HG03045 (cell line): ENCODE measurements around the gene LIMCH1.
"Not testable (repeated sequence)": the region's sequence is repeated elsewhere in the genome, so short reads cannot be mapped to it uniquely, and the experiment has no call there.

Experiments used
- ATAC-seq: cut with Tn5 transposase; IDR thresholded peaks from one replicate; pipeline ENCODE4 v1.9.1; 2021; ENCODE audit warnings: mild to moderate bottlenecking, moderate library complexity; ENCODE audit not compliant: unreplicated experiment

LIMCH1 gene, protein sequence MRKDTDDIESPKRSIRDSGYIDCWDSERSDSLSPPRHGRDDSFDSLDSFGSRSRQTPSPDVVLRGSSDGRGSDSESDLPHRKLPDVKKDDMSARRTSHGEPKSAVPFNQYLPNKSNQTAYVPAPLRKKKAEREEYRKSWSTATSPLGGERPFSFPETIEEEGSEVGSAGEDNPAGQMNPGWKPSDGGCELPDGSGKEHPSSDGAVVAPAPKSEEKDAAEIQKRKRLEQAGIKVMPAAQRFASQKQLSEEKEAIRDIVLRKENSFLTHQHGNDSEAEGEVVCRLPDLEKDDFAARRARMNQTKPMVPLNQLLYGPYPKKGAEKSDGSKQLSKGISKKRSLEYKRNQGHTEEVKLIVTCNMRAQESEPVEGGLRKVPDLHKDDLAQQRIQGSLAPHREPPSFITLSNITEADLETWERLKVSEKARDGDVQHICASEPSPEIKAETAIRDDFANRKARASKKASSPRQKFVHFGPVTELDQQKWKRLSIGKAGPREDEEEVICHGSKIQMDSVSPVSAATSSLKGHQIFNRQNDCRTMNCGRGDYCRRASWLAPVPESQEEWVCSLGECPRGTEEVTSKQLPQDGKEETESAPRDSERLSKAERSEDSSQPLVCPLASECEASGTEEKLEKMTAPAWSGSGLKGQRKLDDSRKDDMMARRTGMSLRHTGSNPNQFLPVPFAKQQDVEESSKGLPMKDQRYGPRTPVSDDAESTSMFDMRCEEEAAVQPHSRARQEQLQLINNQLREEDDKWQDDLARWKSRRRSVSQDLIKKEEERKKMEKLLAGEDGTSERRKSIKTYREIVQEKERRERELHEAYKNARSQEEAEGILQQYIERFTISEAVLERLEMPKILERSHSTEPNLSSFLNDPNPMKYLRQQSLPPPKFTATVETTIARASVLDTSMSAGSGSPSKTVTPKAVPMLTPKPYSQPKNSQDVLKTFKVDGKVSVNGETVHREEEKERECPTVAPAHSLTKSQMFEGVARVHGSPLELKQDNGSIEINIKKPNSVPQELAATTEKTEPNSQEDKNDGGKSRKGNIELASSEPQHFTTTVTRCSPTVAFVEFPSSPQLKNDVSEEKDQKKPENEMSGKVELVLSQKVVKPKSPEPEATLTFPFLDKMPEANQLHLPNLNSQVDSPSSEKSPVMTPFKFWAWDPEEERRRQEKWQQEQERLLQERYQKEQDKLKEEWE (N-terminal part only)

DNA sequence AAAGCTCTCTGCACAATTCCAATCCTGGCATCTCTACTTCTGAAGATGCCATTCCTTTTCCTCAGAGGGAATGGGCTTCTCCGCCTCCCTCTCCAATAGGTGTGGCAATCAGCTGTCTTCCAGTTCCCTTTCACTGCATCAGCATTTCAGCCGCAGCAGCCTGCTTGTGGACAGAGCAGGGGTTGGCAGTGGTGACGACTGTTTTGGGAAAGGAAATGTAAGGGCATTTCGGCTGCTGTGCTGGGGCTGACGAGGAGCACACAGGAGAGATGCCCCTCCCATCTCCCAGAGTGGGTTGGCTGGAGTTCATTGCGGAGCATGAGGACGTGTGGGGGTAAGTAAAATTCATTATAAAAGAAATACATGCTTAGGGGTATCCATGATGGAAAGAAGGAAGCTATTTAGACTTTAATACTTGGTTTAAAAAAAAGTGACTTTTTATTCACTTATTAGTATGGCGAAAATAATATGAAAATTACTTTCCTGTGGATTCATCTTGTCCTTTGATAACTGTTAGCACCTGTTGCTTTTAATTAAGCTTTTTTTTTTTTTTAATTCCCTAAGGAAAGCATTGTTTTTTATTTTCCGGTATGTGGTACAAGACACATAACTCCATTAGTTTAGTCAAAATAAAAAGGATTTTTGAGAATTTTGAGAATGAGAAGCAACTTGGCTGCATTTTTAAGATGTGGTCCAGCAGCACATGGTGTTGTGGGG, at the start of gene LIMCH1:
LIMCH1 (plus strand) TSS at position 141 of the 717 bp plus-strand sequence. CDS start 67,839 bp downstream, outside the sequence.
- no peak for ATAC-seq

DNA sequence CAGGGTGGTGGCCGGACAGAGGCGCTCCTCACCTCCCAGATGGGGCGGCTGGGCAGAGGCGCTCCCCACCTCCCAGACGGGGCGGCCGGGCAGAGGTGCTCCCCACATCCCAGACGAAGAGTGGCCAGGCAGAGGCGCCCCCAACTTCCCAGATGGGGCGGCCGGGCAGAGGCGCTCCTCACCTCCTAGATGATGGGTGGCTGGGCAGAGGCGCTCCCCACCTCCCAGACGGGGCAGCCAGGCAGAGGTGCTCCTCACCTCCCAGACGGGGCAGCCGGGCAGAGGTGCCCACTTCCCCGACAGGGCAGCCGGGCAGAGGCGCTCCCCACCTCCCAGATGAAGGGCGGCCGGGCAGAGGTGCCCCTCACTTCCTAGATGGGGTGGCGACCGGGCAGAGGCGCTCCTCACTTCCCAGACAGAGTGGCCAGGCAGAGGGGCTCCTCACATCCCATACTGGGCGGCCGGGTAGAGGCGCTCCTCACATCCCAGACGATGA, 46.8 kb upstream of the LIMCH1 start:
- ATAC-seq: not testable (repeated sequence)

DNA sequence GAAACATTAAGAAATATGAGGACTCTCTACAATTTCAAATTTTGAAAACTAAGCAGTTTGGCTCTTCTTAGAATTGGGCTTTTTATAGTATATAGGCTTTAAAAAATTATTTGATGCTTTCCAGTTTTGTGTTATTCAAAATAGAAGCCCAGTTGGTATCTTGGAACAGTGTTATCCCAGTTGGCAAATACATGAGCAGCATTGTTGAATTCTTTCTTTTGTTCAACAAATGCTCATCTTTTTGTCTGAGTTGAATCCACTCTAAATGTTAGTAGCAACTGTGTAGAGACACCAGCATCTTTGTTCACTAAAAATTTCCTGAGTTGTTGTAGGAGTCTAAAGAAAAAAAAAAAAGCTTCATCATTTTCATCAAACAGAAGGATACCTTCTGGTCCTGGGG, 41.0 kb upstream of the LIMCH1 start:
- ATAC-seq: no peak

DNA sequence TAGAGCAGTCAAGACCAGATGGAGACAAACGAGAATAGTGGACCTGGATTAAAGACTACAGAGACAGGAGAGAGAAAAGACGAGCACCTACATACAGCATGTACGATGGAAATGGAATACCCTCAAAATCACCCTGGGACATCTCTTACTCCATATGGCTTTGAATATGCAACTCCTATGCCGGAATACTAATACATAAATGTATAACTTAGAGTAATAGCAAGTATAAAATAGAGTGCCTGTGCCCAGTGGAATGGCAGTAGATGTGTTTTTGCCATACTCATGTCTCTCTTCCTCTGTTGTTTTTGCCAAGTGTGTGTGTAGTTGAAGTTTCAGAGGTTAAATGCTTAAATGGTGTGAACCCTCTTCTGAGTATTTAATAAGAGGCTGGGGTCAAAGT, 39.8 kb upstream of the LIMCH1 start:
- no peak for ATAC-seq

DNA sequence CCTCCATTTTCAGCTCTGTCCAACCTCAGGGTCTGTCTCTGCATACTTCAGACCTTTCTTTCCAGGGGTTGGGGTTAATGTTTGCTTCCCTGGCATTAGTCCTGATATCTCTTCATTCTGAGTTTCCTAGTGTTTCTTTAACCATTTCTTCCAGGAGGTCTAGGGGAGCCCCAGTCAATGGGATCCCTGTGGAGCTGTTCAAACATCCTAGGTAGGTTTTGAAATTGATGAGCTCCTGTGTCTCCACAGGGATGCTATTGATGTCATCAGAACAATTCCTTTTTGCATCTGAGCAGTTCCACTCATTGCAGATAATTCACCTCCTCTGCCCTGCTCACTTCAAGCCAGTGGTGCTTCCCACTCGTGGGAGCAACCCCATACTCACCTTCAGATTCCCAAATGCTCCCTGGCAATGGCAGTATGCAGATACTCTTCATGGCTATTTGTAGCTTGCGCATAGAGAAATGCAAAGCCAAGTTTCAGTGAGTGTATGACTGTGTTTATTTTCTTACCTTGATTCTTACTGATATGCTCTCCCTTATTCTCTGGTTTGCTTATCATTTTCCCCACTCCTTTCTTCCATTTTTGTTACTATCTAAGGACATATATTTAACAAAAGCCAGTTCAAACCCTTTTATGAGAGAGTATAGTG, 33.7 kb upstream of the LIMCH1 start:
- no peak for ATAC-seq

DNA sequence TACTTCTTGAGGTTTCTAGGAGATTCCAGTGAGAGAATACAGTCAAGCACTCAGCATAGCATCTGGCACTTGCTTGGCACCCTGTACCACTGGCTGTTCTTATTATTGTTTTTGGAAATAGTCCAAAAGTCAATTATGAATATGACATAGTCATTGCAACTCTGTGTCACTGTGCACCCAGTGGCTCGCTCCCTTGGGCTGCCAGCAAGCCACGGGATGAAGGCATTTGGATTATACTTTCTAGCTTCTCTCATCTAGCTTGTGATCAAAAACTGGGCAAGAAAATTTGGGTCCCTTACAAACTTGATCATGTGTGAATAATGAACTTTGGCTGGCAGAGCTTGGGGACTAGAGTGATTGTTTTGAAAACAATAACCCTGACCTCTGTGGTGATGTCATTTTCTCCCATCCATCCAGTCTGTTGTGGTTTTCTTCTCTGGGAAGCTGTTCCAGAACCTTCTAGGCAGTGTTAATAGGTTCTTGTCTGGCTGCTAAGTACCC, 32.7 kb upstream of the LIMCH1 start:
- no peak for ATAC-seq

DNA sequence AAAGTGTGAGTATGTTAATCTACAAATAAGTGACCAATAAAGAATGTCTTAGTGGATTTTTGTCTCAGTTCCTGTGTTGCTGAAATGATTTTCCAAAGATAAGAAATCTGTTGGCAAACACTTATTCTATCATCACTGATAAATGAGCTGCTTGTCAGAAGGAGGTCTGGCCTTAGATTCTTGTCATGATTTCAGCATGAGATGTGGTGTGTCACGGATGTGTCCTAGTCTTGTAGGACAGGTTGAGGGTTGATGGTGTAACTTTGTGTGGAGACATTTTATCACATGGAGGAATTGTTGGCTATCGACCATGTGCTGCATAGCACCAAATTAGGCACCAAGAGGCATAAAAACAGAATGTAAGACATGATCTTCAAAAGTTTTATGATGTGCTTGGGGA, 31.8 kb upstream of the LIMCH1 start:
- ATAC-seq: no peak

DNA sequence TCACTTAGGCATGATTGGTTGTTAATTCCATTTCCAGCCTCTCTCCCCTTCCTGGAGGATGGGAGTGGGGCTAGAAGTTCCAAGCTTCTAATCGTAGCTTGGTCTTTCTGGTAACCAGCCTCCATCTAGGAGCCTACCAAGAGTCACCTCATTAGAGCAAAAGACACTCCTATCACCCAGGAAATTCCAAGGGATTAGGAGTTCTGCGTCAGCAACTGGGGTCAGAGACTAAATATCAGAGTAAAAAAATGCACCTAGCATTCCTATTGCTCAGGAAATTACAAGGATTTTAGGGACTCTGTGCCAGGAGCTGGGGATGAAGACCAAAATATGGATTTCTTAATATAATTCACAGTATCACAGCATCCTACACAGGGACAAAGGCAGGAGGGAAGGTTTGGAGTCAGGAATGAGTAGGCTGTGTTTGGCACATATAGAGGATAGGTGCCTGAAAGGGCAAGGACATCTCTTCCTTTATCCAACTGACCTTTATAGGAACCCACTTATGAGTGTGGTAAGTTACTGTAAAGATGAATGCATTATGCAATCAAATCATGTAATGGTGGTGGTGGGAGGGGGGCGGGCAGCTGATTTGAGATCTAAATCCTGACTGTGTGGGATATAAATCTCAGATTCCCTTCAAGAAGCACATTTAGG, 30.5 kb upstream of the LIMCH1 start:
- no peak for ATAC-seq

DNA sequence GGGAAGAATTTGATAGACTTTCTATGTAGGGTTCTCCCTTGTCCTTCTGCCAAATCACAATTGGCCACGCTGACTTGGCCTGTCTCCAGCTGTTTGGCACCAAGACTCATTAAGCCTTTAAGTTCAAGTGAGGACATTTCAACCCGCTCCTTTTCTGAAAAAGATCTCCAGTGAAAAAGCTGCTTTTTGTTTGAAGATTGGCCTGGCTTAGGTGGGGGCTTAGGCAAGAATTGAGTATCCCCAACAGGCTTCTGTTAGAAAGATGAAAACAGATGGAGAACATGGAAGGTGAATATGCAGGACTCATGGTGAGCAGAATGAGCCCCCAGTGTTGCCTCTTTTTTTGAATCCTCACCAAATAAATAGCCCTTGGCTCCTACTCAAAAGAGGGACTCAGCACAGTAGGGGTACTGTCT, 28.5 kb upstream of the LIMCH1 start:
- no peak for ATAC-seq

DNA sequence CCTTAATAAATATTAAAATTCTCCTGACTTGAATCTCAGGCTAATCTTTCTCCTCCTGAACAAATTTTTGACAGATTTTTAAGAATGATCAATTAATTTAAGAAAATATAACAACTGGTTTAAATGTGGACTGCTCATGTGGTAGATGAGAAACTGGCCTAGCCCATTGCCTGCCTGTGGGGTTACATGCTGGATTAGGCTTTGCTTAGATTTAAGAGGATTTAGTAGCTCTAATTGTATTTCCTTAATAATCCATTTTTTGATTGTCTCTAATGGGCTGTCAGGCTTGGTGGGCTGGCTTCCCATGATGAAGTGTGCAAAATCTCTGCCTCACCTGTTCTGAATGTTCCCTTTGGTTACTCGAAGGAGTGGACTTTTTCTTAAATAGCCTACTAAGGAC, 27.8 kb upstream of the LIMCH1 start:
- ATAC-seq: no peak

DNA sequence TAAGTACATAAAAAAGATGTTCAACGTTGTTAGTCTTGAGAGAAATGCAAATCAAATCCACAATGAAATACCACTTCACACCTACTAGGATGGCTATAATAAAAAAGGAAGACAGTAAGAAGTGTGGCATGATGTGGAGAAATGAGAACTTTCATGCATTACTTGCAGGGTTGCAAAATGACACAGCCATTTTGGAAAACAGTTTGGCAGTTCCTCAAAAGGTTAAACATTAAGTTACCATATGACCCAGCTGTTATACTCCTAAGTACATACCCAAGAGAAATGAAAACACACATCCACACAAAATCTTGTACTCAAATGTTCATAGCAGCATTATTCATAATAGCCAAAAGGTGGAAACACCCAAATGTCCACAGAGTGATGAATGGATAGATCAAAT, 25.8 kb upstream of the LIMCH1 start:
- no peak for ATAC-seq

DNA sequence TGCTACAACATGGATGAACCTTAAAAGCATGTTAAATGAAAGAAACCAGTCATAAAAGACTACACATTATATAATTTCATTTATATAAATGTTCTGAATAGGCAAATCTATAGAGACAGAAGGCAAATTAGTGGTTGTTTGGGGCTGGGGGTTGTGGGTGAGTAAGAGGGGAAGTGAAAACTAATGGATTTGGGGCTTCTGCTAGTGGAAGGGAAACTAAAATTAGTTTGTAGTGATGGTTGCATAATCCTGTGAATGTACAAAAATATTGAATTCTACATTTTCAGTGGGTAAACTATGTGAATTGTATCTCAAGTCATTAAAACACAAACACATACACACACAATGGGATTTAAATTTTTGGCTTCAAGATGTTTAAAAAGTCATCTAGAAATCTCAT, 25.4 kb upstream of the LIMCH1 start:
- no peak for ATAC-seq

DNA sequence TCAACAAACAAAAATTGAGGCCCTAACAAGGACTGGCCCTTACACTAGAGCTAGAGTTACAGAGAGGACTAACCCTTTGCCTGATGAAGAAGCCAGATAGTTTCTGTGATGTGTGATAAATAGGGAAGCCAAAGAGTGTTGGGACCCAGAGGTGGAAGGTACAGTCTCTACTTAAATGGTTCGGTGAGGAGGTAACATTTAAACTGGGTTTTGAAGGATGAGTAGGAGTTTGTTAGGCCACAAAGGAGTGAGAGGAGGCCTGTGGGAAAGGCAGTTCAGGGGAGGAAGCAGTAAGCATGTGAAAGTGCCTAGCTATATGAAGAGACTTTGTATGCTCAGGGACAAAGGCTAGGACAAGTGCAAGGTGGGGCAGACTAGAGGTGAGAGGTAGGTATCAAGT, 23.8 kb upstream of the LIMCH1 start:
- no peak for ATAC-seq

DNA sequence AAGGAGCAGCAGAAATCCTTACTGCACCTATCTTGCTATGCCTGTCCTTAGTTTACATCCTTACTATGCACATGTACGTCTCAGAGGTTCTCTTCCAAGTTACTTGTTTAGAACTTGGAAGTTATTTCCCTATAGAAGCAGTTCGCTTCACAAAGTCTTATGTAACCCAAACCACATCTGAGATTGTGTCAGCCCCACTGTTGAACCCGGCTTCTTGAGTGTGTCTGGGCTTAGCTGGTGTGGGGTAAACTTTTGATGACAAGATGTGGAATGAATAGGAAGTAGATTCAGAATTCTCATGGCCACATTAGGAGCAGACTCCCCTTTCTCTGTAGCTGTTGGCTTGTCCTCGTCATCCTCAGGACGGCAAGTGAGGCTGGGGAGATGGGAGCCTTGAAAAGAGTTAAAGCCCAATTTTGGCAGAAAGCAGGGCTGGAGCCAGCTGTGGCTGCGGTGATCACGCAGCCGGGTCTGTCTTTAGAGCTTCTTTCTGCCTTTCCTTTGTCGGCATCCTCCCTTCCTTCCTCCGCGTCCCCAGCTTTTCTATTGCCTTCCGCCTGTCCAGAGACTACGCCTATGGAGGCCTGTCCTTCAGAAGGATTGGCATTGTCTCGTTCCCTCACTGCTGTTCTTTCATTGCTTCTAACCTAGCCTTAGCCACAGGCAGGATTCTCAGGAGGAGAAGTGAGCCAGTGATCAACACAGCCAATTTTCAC, 23.0 kb upstream of the LIMCH1 start:
- no peak for ATAC-seq

DNA sequence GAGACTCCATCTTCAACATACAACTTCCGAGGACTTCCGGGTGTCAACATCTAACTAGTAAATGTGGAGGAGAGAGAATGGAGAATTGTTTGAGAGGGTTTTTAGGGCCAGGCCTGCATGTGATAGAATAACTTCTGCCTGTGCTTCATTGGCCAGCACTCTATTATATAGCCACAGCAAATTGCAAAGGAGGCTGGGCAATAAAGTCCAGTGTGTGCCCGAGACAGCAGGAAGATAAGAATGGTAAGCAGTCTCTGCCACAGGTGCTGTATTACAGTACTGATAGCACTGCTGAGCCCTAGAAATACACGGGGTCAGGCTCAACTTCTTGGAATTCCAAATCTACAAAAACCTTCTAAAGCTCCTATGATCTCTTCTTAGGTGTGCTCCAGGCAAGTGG, 20.8 kb upstream of the LIMCH1 start:
- ATAC-seq: no peak

DNA sequence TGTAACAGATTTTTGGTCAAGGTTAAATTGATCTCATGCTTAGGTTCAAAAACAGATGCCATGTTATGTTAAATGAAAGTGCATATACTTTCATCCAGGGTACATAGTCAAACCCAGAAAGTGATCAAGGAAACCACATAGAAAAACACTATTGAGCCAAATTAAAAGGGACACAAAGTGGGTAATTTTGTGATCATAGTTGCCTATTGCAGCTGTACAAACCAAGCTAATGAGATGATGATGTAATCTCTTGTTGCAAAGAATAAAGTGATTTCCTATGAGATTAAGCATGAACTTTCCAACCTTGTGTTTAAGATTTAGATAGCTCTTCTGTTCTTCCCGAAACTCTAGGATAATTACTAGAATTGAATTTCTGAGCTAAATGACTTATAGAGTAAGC, 20.2 kb upstream of the LIMCH1 start:
- no peak for ATAC-seq

DNA sequence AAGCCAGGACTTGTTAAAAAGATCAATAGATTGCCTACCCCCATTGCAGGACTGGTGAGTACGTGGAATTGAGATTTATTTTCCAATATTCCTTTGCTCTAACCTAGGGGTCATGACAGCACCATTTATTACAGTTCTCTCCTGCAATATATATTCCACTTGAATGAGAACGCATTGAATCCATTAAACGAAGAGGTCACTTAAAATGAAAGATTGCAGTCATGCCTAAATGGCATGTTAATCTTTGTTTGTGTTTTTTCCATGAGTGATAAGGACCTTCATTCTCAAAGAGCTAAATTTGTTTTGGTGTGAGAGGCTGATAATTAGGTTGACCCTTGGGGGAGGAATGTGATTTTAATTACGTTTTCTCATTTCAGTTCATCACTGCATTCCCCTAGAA, 13.5 kb upstream of the LIMCH1 start:
- ATAC-seq: no peak

DNA sequence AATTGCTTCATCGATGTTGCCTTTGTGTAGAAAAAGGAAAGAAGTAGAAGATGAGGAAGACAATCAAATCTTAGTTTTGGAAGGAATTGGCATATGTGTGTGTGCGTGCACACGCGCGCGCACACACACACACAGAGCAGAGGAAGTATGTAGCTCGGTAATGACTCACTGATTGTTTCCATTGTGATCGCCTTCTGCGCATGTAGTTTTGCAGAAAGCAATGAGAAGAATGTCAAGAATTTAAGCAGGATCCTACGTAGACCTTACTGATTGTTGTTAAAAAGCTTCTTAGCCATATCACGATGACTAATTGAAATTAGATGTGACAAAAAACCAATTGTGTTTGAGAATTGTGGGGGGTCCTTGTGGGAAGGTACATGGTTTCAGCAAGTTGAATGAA, 12.8 kb upstream of the LIMCH1 start:
- ATAC-seq: no peak

DNA sequence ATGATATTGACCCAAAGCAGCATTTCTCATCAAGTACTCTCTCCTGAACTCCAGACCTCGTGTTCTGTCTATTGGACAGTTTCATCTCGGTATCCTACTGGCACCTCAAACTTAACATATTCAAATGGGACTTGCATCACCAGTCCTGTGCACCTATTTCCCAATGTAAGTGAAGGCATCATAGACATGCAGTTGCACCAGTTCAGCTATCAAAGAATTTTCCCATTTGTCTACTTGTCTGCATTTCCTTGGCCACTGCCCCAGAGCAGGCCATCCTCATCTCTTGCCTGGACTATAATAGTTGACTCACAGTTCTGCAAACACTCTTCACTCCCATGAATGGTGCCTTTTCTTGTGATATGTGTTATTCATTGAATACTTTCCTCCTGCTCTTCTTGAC, 11.3 kb upstream of the LIMCH1 start:
- no peak for ATAC-seq
